H1 (cell line): Measurements from ENCODE around the gene RRAS. TPM values are rescaled to one million over a fixed set of nuclear protein-coding genes. Genes with fewer than 3 reads are reported as not detected.

Experiments
- CTCF ChIA-PET: fragments of 300-600 bp; sonication (Branson Sonifier 250); formaldehyde crosslinking; loops from one replicate; lab custom pipeline; 2021; ENCODE audit not compliant: partially characterized antibody; lab: Charles Lee
- POLR2A ChIA-PET: fragments of 300-600 bp; sonication (Branson Sonifier 250); formaldehyde crosslinking; loops from one replicate; lab custom pipeline; 2021; ENCODE audit warnings: inconsistent platforms; ENCODE audit not compliant: partially characterized antibody; lab: Charles Lee
- DNase-seq, 2 experiments: peaks; one replicate each; pipeline versions ENCODE4 v3.0.0 to v3.0.0-alpha.2; 2010 to 2022; ENCODE audit warnings: low spot score in 2 of 2, low read depth in 1 of 2, mixed read lengths in 1 of 2
- FAIRE-seq: peaks from 2 replicates; lab custom pipeline; 2011; peaks lifted over from hg19 to GRCh38; lab: Jason Lieb, UNC
- H2AFZ ChIP-seq: 2 replicates; pipeline ENCODE4 v1.8.1; 2012; ENCODE audit warnings: low read length, inconsistent platforms
- H2AK5ac ChIP-seq: 2 replicates; pipeline ENCODE4 v1.6.1; 2013; ENCODE audit warnings: low read depth, low read length
- H2BK120ac ChIP-seq: replicated peaks from 2 replicates; pipeline ENCODE3; 2013; ENCODE audit warnings: low read depth, low read length, inconsistent platforms
- H2BK12ac ChIP-seq: 2 replicates; pipeline ENCODE4 v1.6.1; 2013; ENCODE audit warnings: low read depth, low read length
- H2BK15ac ChIP-seq: 2 replicates; pipeline ENCODE4 v1.6.1; 2013; ENCODE audit warnings: low read length
- H2BK20ac ChIP-seq: 2 replicates; pipeline ENCODE4 v1.6.1; 2013; ENCODE audit warnings: low read length
- H2BK5ac ChIP-seq: 2 replicates; pipeline ENCODE4 v1.6.1; 2013; ENCODE audit warnings: low read depth, low read length
- H3K14ac ChIP-seq: 2 replicates; pipeline ENCODE4 v1.6.1; 2013; ENCODE audit warnings: inconsistent platforms; ENCODE audit not compliant: insufficient read length
- H3K18ac ChIP-seq: 2 replicates; pipeline ENCODE4 v1.6.1; 2013; ENCODE audit warnings: low read length; ENCODE audit errors: extremely low read depth
- H3K23ac ChIP-seq: 2 replicates; pipeline ENCODE4 v1.6.1; 2013; ENCODE audit warnings: inconsistent platforms; ENCODE audit not compliant: insufficient read length
- H3K23me2 ChIP-seq: 2 replicates; pipeline ENCODE4 v1.6.1; 2013; ENCODE audit warnings: low read depth, low read length
- H3K27ac ChIP-seq: 2 replicates; pipeline ENCODE4 v1.6.1; 2011; ENCODE audit warnings: low read depth, low read length, inconsistent platforms
- H3K27me3 ChIP-seq, 4 experiments: replicated peaks in 1 of 4; 1 replicate in 1 of 4; 2 replicates in 3 of 4; pipeline versions ENCODE4 v1.6.1 to v1.8.1; 2011 to 2013; ENCODE audit warnings: low read length in 3 of 4, mild to moderate bottlenecking in 3 of 4, inconsistent platforms in 2 of 4, mixed read lengths in 2 of 4, moderate library complexity in 1 of 4; ENCODE audit not compliant: control insufficient read depth in 3 of 4, insufficient read depth in 3 of 4; ENCODE audit errors: extremely low read depth in 1 of 4
- H3K36me3 ChIP-seq, 4 experiments: 2 replicates each; pipeline versions ENCODE4 v1.6.1 to v1.8.1; 2011 to 2013; ENCODE audit warnings: mild to moderate bottlenecking in 4 of 4, low read length in 3 of 4, moderate library complexity in 2 of 4, control low read depth in 1 of 4, inconsistent platforms in 1 of 4; ENCODE audit not compliant: insufficient read depth in 4 of 4, control insufficient read depth in 2 of 4
- H3K4ac ChIP-seq: replicated peaks from 2 replicates; pipeline ENCODE3; 2013; ENCODE audit warnings: low read length, low read depth, mixed read lengths, inconsistent platforms; ENCODE audit not compliant: insufficient read length
- H3K4me1 ChIP-seq, 4 experiments: replicated peaks in 1 of 4; 1 replicate in 1 of 4; 2 replicates in 3 of 4; pipeline versions ENCODE4 v1.6.1 to v1.8.1; 2011 to 2013; ENCODE audit warnings: low read length in 3 of 4, inconsistent platforms in 2 of 4, mixed read lengths in 1 of 4; ENCODE audit not compliant: insufficient read depth in 4 of 4, control insufficient read depth in 3 of 4
- H3K4me2 ChIP-seq, 2 experiments: 2 replicates each; pipeline versions ENCODE4 v1.6.1 to v1.8.1; 2011 to 2013; ENCODE audit warnings: low read depth in 2 of 2, low read length in 2 of 2, control low read depth in 1 of 2, inconsistent platforms in 1 of 2, mild to moderate bottlenecking in 1 of 2; ENCODE audit not compliant: insufficient read depth in 1 of 2
- H3K4me3 ChIP-seq, 4 experiments: fragments of 200-600, 300-600 bp in 1 of 4; sonication (generic), shearing (Covaris generic), sonication (Bioruptor Twin) in 1 of 4; 2 replicates each; pipeline versions ENCODE4 v1.5.1 to v1.8.1; 2011 to 2016; ENCODE audit warnings: low read length in 4 of 4, low read depth in 3 of 4, control low read depth in 2 of 4, inconsistent platforms in 2 of 4, mild to moderate bottlenecking in 2 of 4, mixed read lengths in 1 of 4, moderate library complexity in 1 of 4; ENCODE audit not compliant: insufficient read depth in 2 of 4; ENCODE audit errors: extremely low read depth in 1 of 4
- H3K56ac ChIP-seq: replicated peaks from 2 replicates; pipeline ENCODE3; 2013; ENCODE audit warnings: low read depth, mild to moderate bottlenecking, mixed read lengths, low read length, inconsistent platforms; ENCODE audit not compliant: insufficient read length
- H3K79me1 ChIP-seq: 2 replicates; pipeline ENCODE4 v1.6.1; 2013; ENCODE audit warnings: low read depth, low read length, control low read depth
- H3K79me2 ChIP-seq, 2 experiments: 2 replicates each; pipeline versions ENCODE4 v1.6.1 to v1.8.1; 2012 to 2013; ENCODE audit warnings: low read length in 2 of 2, mild to moderate bottlenecking in 2 of 2, inconsistent platforms in 1 of 2; ENCODE audit not compliant: insufficient read depth in 2 of 2, control insufficient read depth in 1 of 2
- H3K9ac ChIP-seq, 4 experiments: replicated peaks in 1 of 4; 1 replicate in 1 of 4; 2 replicates in 3 of 4; pipeline versions ENCODE4 v1.6.1 to v1.8.1; 2011 to 2013; ENCODE audit warnings: low read depth in 3 of 4, low read length in 3 of 4, control low read depth in 2 of 4, mild to moderate bottlenecking in 2 of 4, moderate library complexity in 2 of 4, inconsistent platforms in 1 of 4; ENCODE audit errors: extremely low read depth in 1 of 4
- H3K9me3 ChIP-seq, 2 experiments: 2 replicates each; pipeline versions ENCODE4 v1.6.1 to v1.8.1; 2012 to 2013; ENCODE audit warnings: mild to moderate bottlenecking in 2 of 2, moderate library complexity in 2 of 2, control low read depth in 1 of 2, inconsistent platforms in 1 of 2, low read depth in 1 of 2, low read length in 1 of 2, mixed read lengths in 1 of 2; ENCODE audit not compliant: insufficient read depth in 2 of 2
- H4K20me1 ChIP-seq, 2 experiments: replicated peaks in 1 of 2; 2 replicates each; pipeline versions ENCODE3 to v1.8.1; 2011 to 2013; ENCODE audit warnings: inconsistent platforms in 2 of 2, low read length in 2 of 2, mild to moderate bottlenecking in 1 of 2; ENCODE audit not compliant: insufficient read depth in 2 of 2, control insufficient read depth in 1 of 2
- H4K5ac ChIP-seq: 2 replicates; pipeline ENCODE4 v1.6.1; 2013; ENCODE audit warnings: low read length, low read depth, mixed read lengths, inconsistent platforms; ENCODE audit not compliant: insufficient read length
- H4K8ac ChIP-seq: 2 replicates; pipeline ENCODE4 v1.8.0; 2013; ENCODE audit warnings: mild to moderate bottlenecking, moderate library complexity, low read length, inconsistent platforms; ENCODE audit not compliant: insufficient read depth; ENCODE audit errors: extremely low read depth
- H4K91ac ChIP-seq: replicated peaks from 2 replicates; pipeline ENCODE3; 2013; ENCODE audit warnings: low read length, mixed read lengths, inconsistent platforms; ENCODE audit not compliant: insufficient read length
- BCL11A ChIP-seq, 2 experiments: IDR thresholded peaks; one replicate each; pipeline ENCODE4 v1.6.1; 2011; ENCODE audit warnings: low read depth in 2 of 2, low read length in 2 of 2, mild to moderate bottlenecking in 2 of 2
- CHD1 ChIP-seq: IDR thresholded peaks from 2 replicates; pipeline ENCODE4 v1.6.1; 2012; ENCODE audit warnings: low read depth, low read length, improper control_type of control experiment
- CHD2 ChIP-seq: IDR thresholded peaks from 2 replicates; pipeline ENCODE4 v1.6.1; 2012; ENCODE audit warnings: low read length, improper control_type of control experiment
- EZH2 ChIP-seq: fragments of 200-600 bp; sonication (generic); IDR thresholded peaks from 2 replicates; pipeline ENCODE4 v1.7.1; 2012; ENCODE audit warnings: low read depth, mild to moderate bottlenecking, moderate library complexity, low read length, inconsistent platforms; ENCODE audit not compliant: severe bottlenecking
- HDAC2 ChIP-seq, 2 experiments: fragments of 300-600 bp in 1 of 2; sonication (generic) in 1 of 2; IDR thresholded peaks; 2 replicates each; pipeline ENCODE4 v1.6.1; 2011 to 2012; ENCODE audit warnings: low read depth in 2 of 2, low read length in 2 of 2, mild to moderate bottlenecking in 2 of 2, moderate library complexity in 2 of 2, borderline replicate concordance in 1 of 2, inconsistent platforms in 1 of 2
- HDAC6 ChIP-seq: IDR thresholded peaks from one replicate; pipeline ENCODE4 v1.7.1; 2012; ENCODE audit warnings: low read depth, mild to moderate bottlenecking, inconsistent platforms, low read length, moderate library complexity
- POU5F1 ChIP-seq: IDR thresholded peaks from 2 replicates; pipeline ENCODE4 v1.6.1; 2011; ENCODE audit warnings: low read depth, mild to moderate bottlenecking, low read length, moderate library complexity
- RBBP5 ChIP-seq: IDR thresholded peaks from 2 replicates; pipeline ENCODE4 v1.7.1; 2012; ENCODE audit warnings: low read depth, mild to moderate bottlenecking, inconsistent platforms, low read length, moderate library complexity, borderline replicate concordance
- RFX5 ChIP-seq: IDR thresholded peaks from 2 replicates; pipeline ENCODE4 v1.6.1; 2011; ENCODE audit warnings: low read depth, low read length, improper control_type of control experiment, borderline replicate concordance
- SIRT6 ChIP-seq: IDR thresholded peaks from one replicate; pipeline ENCODE4 v1.7.1; 2012; ENCODE audit warnings: low read length, inconsistent platforms
- SP4 ChIP-seq: IDR thresholded peaks from 2 replicates; pipeline ENCODE4 v1.6.1; 2012; ENCODE audit warnings: low read length, inconsistent platforms
- WGBS, 2 experiments: shearing (Covaris generic) in 1 of 2; methylation state at CpG; one replicate each; pipeline versions ENCODE4 v1.1.6 to v1.1.7; 2013 to 2015; ENCODE audit warnings: low lambda C conversion rate in 2 of 2, mixed read lengths in 2 of 2, inconsistent platforms in 1 of 2, low coverage in 1 of 2, missing lambda C conversion rate in 1 of 2; ENCODE audit not compliant: insufficient replicate concordance in 2 of 2, insufficient coverage in 1 of 2, insufficient read length in 1 of 2; ENCODE audit errors: extremely low coverage in 1 of 2, missing lambda C conversion rate in 1 of 2; 5-methylcytosine and 5-hydroxymethylcytosine counted together
- polyA plus RNA-seq, 7 experiments: library from polyadenylated mRNA; depleted of rRNA in 3 of 7; stranded (reverse) in 5 of 7; unstranded in 2 of 7; fragments of >200 nt in 5 of 7; fragments of 200-250 nt in 2 of 7; gene quantifications; 1 replicate in 5 of 7; 2 replicates in 1 of 7; 4 replicates in 1 of 7; pipeline versions ENCODE4 v1.2.1 to v1.2.3, GENCODE V29; 2011 to 2013; ENCODE audit warnings: missing spikeins in 2 of 7, mixed read lengths in 2 of 7
- total RNA-seq: library from RNA; stranded (reverse); fragmentation: NEBNext Ultra II Directional; extraction: Animal tissue kit (Norgen Biotek cat#: 25700); gene quantifications from 2 replicates; pipeline ENCODE4 v1.2.1, GENCODE V29; 2021

RRAS gene
- total and polyA plus RNA-seq, 2 of the 8 experiments (the other 6 are each of a cell fraction or from before 2014, with no cell fraction given): 17.7 to 49.1 TPM

- H2BK20ac ChIP-seq: no peak overlapping the region
- no peak overlapping the region for H3K14ac ChIP-seq
- WGBS, 2 experiments: 87% methylated on average over 19 of the region's 22 CpGs; no CpG with 5 or more reads in 1 of the 2 experiments
- DNase-seq: no peak
- no peak overlapping the region; a peak in 1 of 7 replicates for H3K9ac ChIP-seq
- CTCF ChIA-PET: interaction anchor here (0.9 to 3.8 kb wide), 5 partner anchors 9 to 27 kb away, joined by 3 to 39 read pairs (median 6); no protein-coding TSS in a partner anchor
- no peak for FAIRE-seq
- H4K91ac ChIP-seq: no peak overlapping the region
- no peaks in the 10 kb centered on the region; the same call in 1 of the 2 replicates for H3K23me2 ChIP-seq
- no peak overlapping the region for H3K56ac ChIP-seq
- H3K36me3 ChIP-seq: peaks cover 23 to 83% (median 60%) of the 10 kb centered on the region in 4 experiments; a peak in 7 of 8 replicates
- H2AFZ ChIP-seq: no peak overlapping the region
- no peak overlapping the region for H2BK120ac ChIP-seq
- H4K20me1 ChIP-seq: peaks cover 6 to 23% of the 10 kb centered on the region in 2 experiments
- H2BK5ac ChIP-seq: no peak overlapping the region
- H3K27me3 ChIP-seq: no peaks in the 10 kb centered on the region
- no peak overlapping the region for H2BK12ac ChIP-seq
- no peak overlapping the region for H3K18ac ChIP-seq
- no peak overlapping the region for H4K5ac ChIP-seq
- H3K4me2 ChIP-seq: no peak overlapping the region; a peak in 1 of 4 replicates
- H3K4me3 ChIP-seq: no peak overlapping the region
- no peak overlapping the region for H3K23ac ChIP-seq
- 0 out of 2 replicates have a peak, but pooled peaks cover 5% of the 10 kb centered on the region for H3K79me1 ChIP-seq
- peaks cover 9 to 11% of the 10 kb centered on the region in 2 experiments for H3K9me3 ChIP-seq
- no peaks in the 10 kb centered on the region for H3K79me2 ChIP-seq
- H2AK5ac ChIP-seq: no peak overlapping the region
- H4K8ac ChIP-seq: peak overlapping the region; percentile 62; the same call in 1 of the 2 replicates
- POLR2A ChIA-PET: interaction anchor here (0.7 to 18.0 kb wide), 7 partner anchors 7 to 65 kb away, joined by 3 to 275 read pairs (median 6); partner anchors contain the start of genes BCL2L12, IRF3, PRMT1 and RRAS
- no peak overlapping the region for H3K4ac ChIP-seq
- H2BK15ac ChIP-seq: no peak overlapping the region; the same call in 1 of the 2 replicates
- H3K27ac ChIP-seq: no peak overlapping the region
- peaks cover 0 to 14% (median 5%) of the 10 kb centered on the region in 4 experiments; a peak in 4 of 7 replicates for H3K4me1 ChIP-seq
- TF ChIP-seq EZH2: no peak
- no peak for TF ChIP-seq RBBP5
- no peak for TF ChIP-seq HDAC6
- TF ChIP-seq CHD2: no peak
- no peak for TF ChIP-seq POU5F1
- TF ChIP-seq RFX5: no peak
- no peak for TF ChIP-seq HDAC2 (IDR thresholded peaks at IDR 0.05; ENCODE audit: borderline replicate concordance in 1 of 2, low read depth in 2 of 2, low read length in 2 of 2)
- no peak for TF ChIP-seq SP4
- no peak for TF ChIP-seq BCL11A (IDR thresholded peaks at IDR 0.05; ENCODE audit: low read depth in 2 of 2, low read length in 2 of 2)
- TF ChIP-seq CHD1: no peak
- TF ChIP-seq SIRT6: no peak
These were observed 17.7 kb upstream of the RRAS start for GRCh38 chr19:49657493-49658138.
